22Rv1 (cell line): ENCODE results near the gene STAP1.
"Not testable (repeated sequence)": the region's sequence is repeated elsewhere in the genome, so short reads cannot be mapped to it uniquely, and the experiment has no call there.

Experiments used
- H3K27ac ChIP-seq: fragments of 450-650 bp; 2 replicates; pipeline ENCODE4 v1.5.1; 2017
- CTCF ChIP-seq: fragments of 450-650 bp; IDR thresholded peaks from 2 replicates; pipeline ENCODE4 v1.5.1; 2017; ENCODE audit warnings: mild to moderate bottlenecking
- ZFX ChIP-seq: fragments of 450-650 bp; IDR thresholded peaks from 2 replicates; pipeline ENCODE4 v1.6.1; 2017; ENCODE audit warnings: antibody characterized with exemption, borderline replicate concordance

Gene STAP1

GRCh38 chr4:67549123-67549522 lies 9.4 kb upstream of the STAP1 start:
- no peak overlapping the region for H3K27ac ChIP-seq
- TF ChIP-seq CTCF (peak; percentile 63), ZFX (no peak)

GRCh38 chr4:67550451-67550850 lies 8.1 kb upstream of the STAP1 start:
- TF ChIP-seq CTCF = no peak
- TF ChIP-seq ZFX = no peak
- H3K27ac ChIP-seq = no peak overlapping the region

GRCh38 chr4:67550857-67551256 lies 7.7 kb upstream of the STAP1 start:
- no peak overlapping the region for H3K27ac ChIP-seq

GRCh38 chr4:67552146-67552792 lies 6.3 kb upstream of the STAP1 start:
- H3K27ac ChIP-seq = not testable (repeated sequence)

More at GRCh38 chr4:67550857-67551256, 7.7 kb upstream of the STAP1 start:
- TF ChIP-seq CTCF (no peak), ZFX (no peak)

GRCh38 chr4:67554096-67554495 lies 4.4 kb upstream of the STAP1 start:
- TF ChIP-seq CTCF = no peak
- no peak for TF ChIP-seq ZFX
- H3K27ac ChIP-seq = no peak overlapping the region

- no peak overlapping the region for H3K27ac ChIP-seq
- no peak for TF ChIP-seq CTCF
- TF ChIP-seq ZFX = no peak
Measured at GRCh38 chr4:67555447-67555846, 3.1 kb upstream of the STAP1 start.

GRCh38 chr4:67556436-67556835 lies 2.1 kb upstream of the STAP1 start:
- no peak for TF ChIP-seq ZFX
- TF ChIP-seq CTCF = no peak
- no peak overlapping the region for H3K27ac ChIP-seq

GRCh38 chr4:67565284-67565683 lies 6.8 kb downstream of the STAP1 start:
- TF ChIP-seq ZFX (no peak), CTCF (no peak)
- H3K27ac ChIP-seq = no peak overlapping the region
